MM.1S (cell line): ENCODE data around the gene LRRC75B.
"Not testable (repeated sequence)": the region's sequence is repeated elsewhere in the genome, so short reads cannot be mapped to it uniquely, and the experiment has no call there.

ENCODE experiments used
- CTCF ChIP-seq: fragments of 300-600 bp; sonication (generic); IDR thresholded peaks from 2 replicates; pipeline ENCODE4 v1.5.1; 2016; ENCODE audit warnings: antibody characterized with exemption, low read length, mixed read lengths
- EZH2 ChIP-seq: fragments of 300-600 bp; sonication (generic); optimal IDR thresholded peaks from 2 replicates; pipeline ENCODE3; 2017; ENCODE audit warnings: low read depth, mild to moderate bottlenecking, antibody characterized with exemption, low read length, mixed read lengths
- EZH2phosphoT487 ChIP-seq: fragments of 300-600 bp; sonication (generic); IDR thresholded peaks from 2 replicates; pipeline ENCODE4 v1.6.1; 2018; ENCODE audit warnings: antibody characterized with exemption, low read length

GRCh38 chr22:24552503-24553286 lies 40.2 kb downstream of the LRRC75B start:
- not testable (repeated sequence) for TF ChIP-seq CTCF, EZH2, EZH2phosphoT487
